HCT116 (cell line): ENCODE measurements around the gene PEX5. TPM values are rescaled to one million over a fixed set of nuclear protein-coding genes. Genes with fewer than 3 reads are reported as not detected.

Source experiments
- ATAC-seq: fragments of 200-7000 bp; cut with Tn5 transposase; 2 replicates; pipeline ENCODE4 v1.9.1; 2020; ENCODE audit warnings: mild to moderate bottlenecking, moderate library complexity
- BruUV-seq: library from RNA; stranded (reverse); fragments of 400-500 nt; replicated peaks from 2 replicates; lab custom pipeline; 2021; lab: Mats Ljungman, UMichigan
- CTCF ChIA-PET: fragments of 300-600 bp; sonication (Branson Sonifier 250); formaldehyde crosslinking; loops from one replicate; lab custom pipeline; 2021; ENCODE audit warnings: antibody characterized with exemption; lab: Charles Lee
- POLR2A ChIA-PET: fragments of 300-600, 350-600 bp; sonication (Branson Sonifier 250); formaldehyde crosslinking; loops from one replicate; lab custom pipeline; 2021; ENCODE audit warnings: antibody characterized with exemption; lab: Charles Lee
- RAD21 ChIA-PET, 2 experiments: fragments of 300-600 bp; sonication (Branson Sonifier 250); formaldehyde crosslinking; loops; one replicate each; lab custom pipeline; 2023; ENCODE audit warnings: low total read pairs in 2 of 2; ENCODE audit not compliant: uncharacterized antibody in 2 of 2, unreplicated experiment in 2 of 2, low non-redundant PET in 1 of 2; lab: Charles Lee
- DNase-seq: peaks from one replicate; pipeline ENCODE4 v3.0.0-alpha.2; 2010; ENCODE audit warnings: low read depth, low spot score
- H2AFZ ChIP-seq: fragments of 200-600 bp; shearing (Covaris generic), sonication (generic); 2 replicates; pipeline ENCODE4 v1.6.1; 2017; ENCODE audit warnings: low read depth, mixed run types, mixed read lengths, antibody characterized with exemption, low read length; ENCODE audit not compliant: poor library complexity, severe bottlenecking
- H3K27ac ChIP-seq: 2 replicates; pipeline ENCODE4 v1.5.1; 2012; ENCODE audit warnings: low read depth, low read length
- H3K27me3 ChIP-seq: fragments of 200-600 bp; sonication (generic); 2 replicates; pipeline ENCODE4 v1.6.1; 2016; ENCODE audit warnings: mixed run types, low read length, mixed read lengths; ENCODE audit not compliant: insufficient read depth
- H3K36me3 ChIP-seq, 2 experiments: fragments of 200-500 bp in 1 of 2; fragments of 200-600 bp in 1 of 2; sonication (Bioruptor generic) in 1 of 2; sonication (generic) in 1 of 2; 2 replicates each; pipeline versions ENCODE4 v1.5.1 to v1.6.1; 2014 to 2016; ENCODE audit warnings: low read length in 2 of 2, inconsistent platforms in 1 of 2, mixed read lengths in 1 of 2, mixed run types in 1 of 2; ENCODE audit not compliant: insufficient read depth in 2 of 2, control insufficient read depth in 1 of 2
- H3K4me1 ChIP-seq, 2 experiments: fragments of 200-600 bp in 1 of 2; sonication (generic) in 1 of 2; 2 replicates each; pipeline versions ENCODE4 v1.5.1 to v1.6.1; 2012 to 2017; ENCODE audit warnings: low read length in 2 of 2, inconsistent platforms in 1 of 2, mild to moderate bottlenecking in 1 of 2, mixed read lengths in 1 of 2, mixed run types in 1 of 2, moderate library complexity in 1 of 2; ENCODE audit not compliant: insufficient read depth in 2 of 2, control insufficient read depth in 1 of 2
- H3K4me2 ChIP-seq: fragments of 200-600 bp; sonication (generic); 2 replicates; pipeline ENCODE4 v1.6.1; 2017; ENCODE audit warnings: mixed run types, low read length, mixed read lengths
- H3K4me3 ChIP-seq, 2 experiments: fragments of 200-600 bp in 1 of 2; sonication (generic) in 1 of 2; replicated peaks in 1 of 2; 2 replicates each; pipeline ENCODE4 v1.5.1; 2011 to 2016; ENCODE audit warnings: low read length in 2 of 2, control low read depth in 1 of 2, low read depth in 1 of 2, mild to moderate bottlenecking in 1 of 2, mixed read lengths in 1 of 2, mixed run types in 1 of 2
- H3K79me2 ChIP-seq: fragments of 200-600 bp; sonication (generic); 2 replicates; pipeline ENCODE4 v1.6.1; 2017; ENCODE audit warnings: mild to moderate bottlenecking, mixed run types, low read length, moderate library complexity, mixed read lengths; ENCODE audit not compliant: insufficient read depth
- H3K9ac ChIP-seq: fragments of 200-600 bp; sonication (generic); 2 replicates; pipeline ENCODE4 v1.6.1; 2016; ENCODE audit warnings: low read length, mixed read lengths
- H3K9me2 ChIP-seq: fragments of 200-600 bp; sonication (generic), shearing (Covaris generic); 2 replicates; pipeline ENCODE4 v1.6.1; 2017; ENCODE audit warnings: mixed run types, mild to moderate bottlenecking, moderate library complexity; ENCODE audit not compliant: insufficient read depth
- H3K9me3 ChIP-seq, 2 experiments: fragments of 200-500 bp in 1 of 2; fragments of 200-600 bp in 1 of 2; sonication (Bioruptor generic) in 1 of 2; sonication (generic) in 1 of 2; 2 replicates each; pipeline ENCODE4 v1.6.1; 2014 to 2017; ENCODE audit warnings: low read length in 2 of 2, mixed read lengths in 2 of 2, inconsistent platforms in 1 of 2, low read depth in 1 of 2, mild to moderate bottlenecking in 1 of 2, mixed run types in 1 of 2, moderate library complexity in 1 of 2; ENCODE audit not compliant: control insufficient read depth in 1 of 2, insufficient read depth in 1 of 2
- H4K20me1 ChIP-seq: fragments of 200-600 bp; sonication (generic), shearing (Covaris generic); 2 replicates; pipeline ENCODE4 v1.6.1; 2017; ENCODE audit warnings: mixed run types, mild to moderate bottlenecking, moderate library complexity; ENCODE audit not compliant: insufficient read depth
- CEBPB ChIP-seq: IDR thresholded peaks from 2 replicates; pipeline ENCODE4 v1.6.1; 2012; ENCODE audit warnings: low read depth
- ELF1 ChIP-seq: IDR thresholded peaks from 2 replicates; pipeline ENCODE4 v1.6.1; 2012; ENCODE audit warnings: low read depth, borderline replicate concordance
- TCF7L2 ChIP-seq: IDR thresholded peaks from 2 replicates; pipeline ENCODE4 v1.7.0; 2011; ENCODE audit warnings: borderline replicate concordance, inconsistent platforms; ENCODE audit not compliant: insufficient read depth, insufficient read length; ENCODE audit errors: extremely low read depth
- ZNF274 ChIP-seq: fragments of 200-500 bp; sonication (Bioruptor generic); IDR thresholded peaks from 2 replicates; pipeline ENCODE4 v1.6.1; 2014; ENCODE audit warnings: mild to moderate bottlenecking, low read depth, low read length, inconsistent platforms
- intact Hi-C: fragments of 100-400 bp; cut with micrococcal nuclease; formaldehyde crosslinking; loops from 2 replicates; pipeline ENCODE4 v1.10.0; 2022
- total RNA-seq: library from RNA; stranded (reverse); gene quantifications from one replicate; pipeline ENCODE4 v1.2.1, GENCODE V29; 2021; ENCODE audit not compliant: unreplicated experiment
- TF ChIP-seq, protein P1 (sequence below): IDR thresholded peaks from 2 replicates; pipeline ENCODE4 v1.6.1; 2012
- TF ChIP-seq, protein P2 (sequence below): IDR thresholded peaks from 2 replicates; pipeline ENCODE4 v1.6.1; 2012; ENCODE audit warnings: low read depth

The PEX5 gene
- total RNA-seq, 1 experiment from 2014 or later: 45.4 TPM

DNA sequence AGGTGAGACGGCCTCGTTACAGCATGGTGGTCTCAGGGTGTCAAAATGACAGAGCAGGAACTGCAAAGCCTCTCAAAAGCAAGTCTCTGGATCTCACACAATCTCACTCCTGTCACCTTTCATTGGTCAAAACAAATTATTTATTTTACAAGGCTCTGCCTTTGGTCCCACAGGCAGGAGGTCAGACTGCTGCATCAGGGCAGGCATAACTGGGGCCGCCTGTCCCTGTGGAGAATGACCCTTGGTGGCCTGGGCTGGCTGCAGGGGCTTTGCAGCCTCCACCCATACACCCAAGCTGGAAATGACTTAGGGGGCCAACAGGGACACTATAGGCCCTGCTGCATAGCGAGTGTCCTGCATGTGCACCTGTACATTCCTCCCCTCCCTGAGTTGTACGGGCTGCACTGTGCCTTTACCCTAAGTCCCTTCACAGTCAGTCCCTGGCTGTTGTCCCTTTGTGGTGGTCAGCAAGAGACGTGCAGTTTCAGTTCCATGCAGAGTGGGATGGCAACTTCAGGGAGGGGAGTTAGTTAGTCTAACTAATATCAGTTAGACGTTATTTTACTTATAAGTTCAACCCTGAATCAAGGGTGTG, 28.1 kb downstream of the PEX5 start:
- no peaks in the 10 kb centered on the region for H3K27me3 ChIP-seq
- no peak for ATAC-seq
- no peaks in the 10 kb centered on the region for H3K9me2 ChIP-seq
- no peak overlapping the region for H3K4me3 ChIP-seq
- no peaks in the 10 kb centered on the region for H3K79me2 ChIP-seq
- RAD21 ChIA-PET: no interaction called here
- CTCF ChIA-PET: no interaction called here
- no peaks in the 10 kb centered on the region for H3K9me3 ChIP-seq
- POLR2A ChIA-PET: no interaction called here
- intact Hi-C loops: loop anchor here (5.0 kb wide), 2 partner anchors 155 to 590 kb away; no protein-coding TSS in a partner anchor
- no peak for DNase-seq
- H3K27ac ChIP-seq: no peak overlapping the region
- H3K4me2 ChIP-seq: no peak overlapping the region
- no peak overlapping the region for H2AFZ ChIP-seq
- no peaks in the 10 kb centered on the region for H4K20me1 ChIP-seq
- H3K4me1 ChIP-seq: no peaks in the 10 kb centered on the region; a peak in 1 of 4 replicates
- no peak overlapping the region for H3K9ac ChIP-seq
- TF ChIP-seq ELF1: no peak
- TF ChIP-seq, protein P1, sequence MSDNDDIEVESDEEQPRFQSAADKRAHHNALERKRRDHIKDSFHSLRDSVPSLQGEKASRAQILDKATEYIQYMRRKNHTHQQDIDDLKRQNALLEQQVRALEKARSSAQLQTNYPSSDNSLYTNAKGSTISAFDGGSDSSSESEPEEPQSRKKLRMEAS: no peak
- TF ChIP-seq CEBPB: no peak
- no peak for TF ChIP-seq TCF7L2
- TF ChIP-seq ZNF274: no peak
- TF ChIP-seq, protein P2, sequence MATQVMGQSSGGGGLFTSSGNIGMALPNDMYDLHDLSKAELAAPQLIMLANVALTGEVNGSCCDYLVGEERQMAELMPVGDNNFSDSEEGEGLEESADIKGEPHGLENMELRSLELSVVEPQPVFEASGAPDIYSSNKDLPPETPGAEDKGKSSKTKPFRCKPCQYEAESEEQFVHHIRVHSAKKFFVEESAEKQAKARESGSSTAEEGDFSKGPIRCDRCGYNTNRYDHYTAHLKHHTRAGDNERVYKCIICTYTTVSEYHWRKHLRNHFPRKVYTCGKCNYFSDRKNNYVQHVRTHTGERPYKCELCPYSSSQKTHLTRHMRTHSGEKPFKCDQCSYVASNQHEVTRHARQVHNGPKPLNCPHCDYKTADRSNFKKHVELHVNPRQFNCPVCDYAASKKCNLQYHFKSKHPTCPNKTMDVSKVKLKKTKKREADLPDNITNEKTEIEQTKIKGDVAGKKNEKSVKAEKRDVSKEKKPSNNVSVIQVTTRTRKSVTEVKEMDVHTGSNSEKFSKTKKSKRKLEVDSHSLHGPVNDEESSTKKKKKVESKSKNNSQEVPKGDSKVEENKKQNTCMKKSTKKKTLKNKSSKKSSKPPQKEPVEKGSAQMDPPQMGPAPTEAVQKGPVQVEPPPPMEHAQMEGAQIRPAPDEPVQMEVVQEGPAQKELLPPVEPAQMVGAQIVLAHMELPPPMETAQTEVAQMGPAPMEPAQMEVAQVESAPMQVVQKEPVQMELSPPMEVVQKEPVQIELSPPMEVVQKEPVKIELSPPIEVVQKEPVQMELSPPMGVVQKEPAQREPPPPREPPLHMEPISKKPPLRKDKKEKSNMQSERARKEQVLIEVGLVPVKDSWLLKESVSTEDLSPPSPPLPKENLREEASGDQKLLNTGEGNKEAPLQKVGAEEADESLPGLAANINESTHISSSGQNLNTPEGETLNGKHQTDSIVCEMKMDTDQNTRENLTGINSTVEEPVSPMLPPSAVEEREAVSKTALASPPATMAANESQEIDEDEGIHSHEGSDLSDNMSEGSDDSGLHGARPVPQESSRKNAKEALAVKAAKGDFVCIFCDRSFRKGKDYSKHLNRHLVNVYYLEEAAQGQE: no peak
- BruUV-seq: no TSS peak
- H3K36me3 ChIP-seq: peaks cover 0 to 3% of the 10 kb centered on the region in 2 experiments; a peak in 1 of 4 replicates
